MCF 10A (cell line): ENCODE results near the gene RBMY1A1. TPM values are rescaled to one million over a fixed set of nuclear protein-coding genes. Genes with fewer than 3 reads are reported as not detected.
"Not testable (repeated sequence)": the region's sequence is repeated elsewhere in the genome, so short reads cannot be mapped to it uniquely, and the experiment has no call there.

ENCODE experiments used
- Bru-seq: library from RNA; stranded (reverse); fragments of 400-500 nt; gene quantifications from one replicate; lab custom pipeline; 2021; lab: Mats Ljungman, UMichigan
- BruChase-seq, 2 experiments: library from RNA; stranded (reverse); fragments of 400-500 nt; gene quantifications; one replicate each; lab custom pipeline; 2021; lab: Mats Ljungman, UMichigan
- BruUV-seq: library from RNA; stranded (reverse); fragments of 400-500 nt; replicated peaks from 2 replicates; lab custom pipeline; 2021; lab: Mats Ljungman, UMichigan
- CTCF ChIA-PET: fragments of 300-600 bp; sonication (Branson Sonifier 250); formaldehyde crosslinking; extraction: SDS; loops from one replicate; lab custom pipeline; 2021; ENCODE audit warnings: antibody characterized with exemption, inconsistent platforms; lab: Yijun Ruan, JAX
- POLR2A ChIA-PET: fragments of 300-600, 350-650 bp; sonication (Branson Sonifier 250); formaldehyde crosslinking; extraction: SDS; loops from one replicate; lab custom pipeline; 2020; ENCODE audit warnings: antibody characterized with exemption, inconsistent platforms; lab: Yijun Ruan, JAX
- DNase-seq: peaks from one replicate; pipeline ENCODE4 v3.0.0-alpha.2; 2018; ENCODE audit not compliant: unreplicated experiment
- H3K27ac Mint-ChIP-seq: one replicate; pipeline ENCODE4 v1.8.0; 2022; ENCODE audit warnings: mild to moderate bottlenecking, low read depth, mixed read lengths; ENCODE audit not compliant: unreplicated experiment
- H3K27me3 Mint-ChIP-seq: one replicate; pipeline ENCODE4 v1.8.0; 2022; ENCODE audit warnings: mixed read lengths; ENCODE audit not compliant: insufficient read depth, unreplicated experiment
- H3K36me3 Mint-ChIP-seq: one replicate; pipeline ENCODE4 v1.8.0; 2022; ENCODE audit warnings: mild to moderate bottlenecking, moderate library complexity, mixed read lengths; ENCODE audit not compliant: insufficient read depth, unreplicated experiment
- H3K4me1 Mint-ChIP-seq: one replicate; pipeline ENCODE4 v1.8.0; 2022; ENCODE audit warnings: mixed read lengths; ENCODE audit not compliant: insufficient read depth, unreplicated experiment
- H3K4me3 Mint-ChIP-seq: one replicate; pipeline ENCODE4 v1.8.0; 2022; ENCODE audit warnings: mild to moderate bottlenecking, moderate library complexity, mixed read lengths; ENCODE audit not compliant: unreplicated experiment
- H3K9me3 Mint-ChIP-seq: one replicate; pipeline ENCODE4 v1.8.0; 2022; ENCODE audit warnings: mixed read lengths; ENCODE audit not compliant: unreplicated experiment
- intact Hi-C: fragments of 100-400 bp; cut with micrococcal nuclease; formaldehyde crosslinking; loops from 2 replicates; pipeline ENCODE4 v1.14.1; 2022
- long read RNA-seq: library from polyadenylated mRNA; stranded (forward); transcript quantifications from one replicate; pipeline ENCODE4 v2.0.0, GENCODE V29; 2022
- total RNA-seq: library from RNA; stranded (reverse); gene quantifications from 2 replicates; pipeline ENCODE4 v1.2.3, GENCODE V29; 2022
- TF ChIP-seq, protein P1 (sequence below): fragments of 200-600 bp; IDR thresholded peaks from one replicate; pipeline ENCODE4 v1.8.0; 2022; ENCODE audit warnings: antibody characterized with exemption, mild to moderate bottlenecking; ENCODE audit not compliant: unreplicated experiment

RBMY1A1 gene
- total RNA-seq = not detected in 2 replicates
- Bru-seq, nascent RNA = not detected
- not detected for BruChase-seq, experiment 1, labeled RNA remaining after a 6-hour chase
- not detected for BruChase-seq, experiment 2, labeled RNA remaining after a 2-hour chase
- long read RNA-seq = 0 reads

GRCh38 chrY:21534579-21534978 is at the start of gene RBMY1A1:
TSS of gene RBMY1A1 (plus strand) at chrY:21534879. CDS start at chrY:21536892, 2,013 bp downstream.
- H3K4me3 Mint-ChIP-seq, H3K9me3 Mint-ChIP-seq, H3K27me3 Mint-ChIP-seq, H3K27ac Mint-ChIP-seq, H3K4me1 Mint-ChIP-seq, DNase-seq, BruUV-seq, intact Hi-C loops, POLR2A ChIA-PET, H3K36me3 Mint-ChIP-seq, CTCF ChIA-PET: not testable (repeated sequence)

DNA sequence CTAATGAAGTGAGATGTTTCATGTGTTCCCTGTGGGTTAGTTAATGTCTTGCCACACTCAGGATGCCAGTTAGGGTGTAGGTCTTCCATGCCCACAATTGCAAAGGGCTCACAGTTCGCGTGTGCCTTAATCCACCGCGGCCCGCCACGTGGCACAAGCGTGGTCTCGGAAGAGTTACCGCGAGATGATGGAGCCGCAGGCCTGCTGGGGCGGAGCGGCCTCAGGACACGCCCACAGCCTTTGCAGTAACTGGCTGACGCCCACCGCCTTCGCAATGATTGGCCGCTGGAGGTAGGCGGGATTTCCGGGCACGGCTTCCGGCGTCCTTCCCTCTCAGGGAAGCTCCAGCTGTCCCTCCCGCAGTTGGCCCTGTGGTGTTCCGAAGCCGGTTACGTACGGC is 23.6 kb upstream of the RBMY1A1 start, which contains the start of gene RBMY1B:
Gene RBMY1B, plus strand, starts transcription at position 301 of the 400 bp plus-strand sequence. CDS start 2,013 bp downstream, outside the sequence.
- H3K4me1 Mint-ChIP-seq, intact Hi-C loops, CTCF ChIA-PET, H3K36me3 Mint-ChIP-seq, POLR2A ChIA-PET, H3K27ac Mint-ChIP-seq, H3K9me3 Mint-ChIP-seq, H3K27me3 Mint-ChIP-seq, H3K4me3 Mint-ChIP-seq, BruUV-seq, DNase-seq: not testable (repeated sequence)

DNA sequence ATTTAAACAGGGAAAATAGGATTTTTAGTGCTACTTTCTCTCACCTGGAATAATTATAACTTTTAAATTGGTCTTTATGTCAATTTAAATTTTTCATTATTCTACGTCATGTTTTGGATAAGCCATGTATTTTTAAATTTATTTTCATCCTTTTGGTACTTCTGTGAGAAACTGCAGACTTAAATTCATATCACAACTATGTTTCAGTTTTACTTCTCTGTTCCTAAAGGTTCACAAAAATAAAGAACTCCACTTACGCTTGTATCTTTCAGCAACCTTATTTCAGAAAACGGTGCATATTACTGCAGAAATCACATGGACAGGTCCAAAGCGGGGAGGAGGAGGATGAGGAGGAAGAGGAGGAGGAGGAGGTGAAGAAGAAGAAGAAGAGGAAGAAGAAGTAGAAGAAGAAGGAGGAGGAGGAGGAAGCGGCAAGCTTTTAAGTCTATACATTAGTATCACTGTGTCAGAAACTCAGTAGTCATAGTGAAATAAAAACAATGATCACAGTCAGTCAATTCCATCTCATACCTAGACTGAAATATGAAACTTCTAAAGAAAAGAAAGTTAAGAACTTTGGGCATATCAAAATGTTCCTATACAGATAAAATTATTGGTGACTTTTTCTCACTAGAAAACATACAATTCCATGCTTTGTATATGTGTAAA is 24.8 kb downstream of the RBMY1A1 start:
- intact Hi-C loops, H3K27ac Mint-ChIP-seq, H3K27me3 Mint-ChIP-seq, H3K4me1 Mint-ChIP-seq, POLR2A ChIA-PET, BruUV-seq, H3K9me3 Mint-ChIP-seq, CTCF ChIA-PET, H3K4me3 Mint-ChIP-seq, DNase-seq, H3K36me3 Mint-ChIP-seq: not testable (repeated sequence)

DNA sequence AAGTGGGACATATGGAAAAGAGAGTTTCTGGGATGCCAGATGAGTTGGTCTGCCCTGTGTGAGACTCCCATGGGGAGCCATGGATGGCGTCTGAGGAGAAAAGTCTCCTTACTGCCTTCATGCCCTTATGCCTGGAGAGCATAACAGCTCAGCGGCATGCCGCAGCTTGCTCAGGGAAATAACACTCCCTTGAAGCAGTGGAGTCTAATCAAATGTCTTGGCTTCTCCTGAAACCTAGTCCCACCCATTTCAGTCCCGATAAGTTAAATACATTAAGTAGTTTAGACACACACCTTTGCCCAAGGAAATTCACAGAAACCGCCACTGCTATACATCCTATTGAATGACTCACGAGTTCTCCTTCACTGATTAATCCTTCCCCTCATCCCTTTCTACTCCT is 50.8 kb downstream of the RBMY1A1 start:
- Mint-ChIP-seq H3K27me3 (no peaks in the 10 kb centered on the region), H3K9me3 (no peaks in the 10 kb centered on the region), H3K4me1 (no peaks in the 10 kb centered on the region), H3K4me3 (no peak overlapping the region), H3K36me3 (no peaks in the 10 kb centered on the region), H3K27ac (no peak overlapping the region)
- POLR2A ChIA-PET = no interaction called here
- CTCF ChIA-PET = no interaction called here
- TF ChIP-seq, protein P1, sequence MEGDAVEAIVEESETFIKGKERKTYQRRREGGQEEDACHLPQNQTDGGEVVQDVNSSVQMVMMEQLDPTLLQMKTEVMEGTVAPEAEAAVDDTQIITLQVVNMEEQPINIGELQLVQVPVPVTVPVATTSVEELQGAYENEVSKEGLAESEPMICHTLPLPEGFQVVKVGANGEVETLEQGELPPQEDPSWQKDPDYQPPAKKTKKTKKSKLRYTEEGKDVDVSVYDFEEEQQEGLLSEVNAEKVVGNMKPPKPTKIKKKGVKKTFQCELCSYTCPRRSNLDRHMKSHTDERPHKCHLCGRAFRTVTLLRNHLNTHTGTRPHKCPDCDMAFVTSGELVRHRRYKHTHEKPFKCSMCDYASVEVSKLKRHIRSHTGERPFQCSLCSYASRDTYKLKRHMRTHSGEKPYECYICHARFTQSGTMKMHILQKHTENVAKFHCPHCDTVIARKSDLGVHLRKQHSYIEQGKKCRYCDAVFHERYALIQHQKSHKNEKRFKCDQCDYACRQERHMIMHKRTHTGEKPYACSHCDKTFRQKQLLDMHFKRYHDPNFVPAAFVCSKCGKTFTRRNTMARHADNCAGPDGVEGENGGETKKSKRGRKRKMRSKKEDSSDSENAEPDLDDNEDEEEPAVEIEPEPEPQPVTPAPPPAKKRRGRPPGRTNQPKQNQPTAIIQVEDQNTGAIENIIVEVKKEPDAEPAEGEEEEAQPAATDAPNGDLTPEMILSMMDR = no peak
- no peak for DNase-seq
- intact Hi-C loops = no loop called here
- BruUV-seq = no TSS peak

GRCh38 chrY:21586454-21586853 is 51.8 kb downstream of the RBMY1A1 start:
- CTCF ChIA-PET, H3K4me1 Mint-ChIP-seq, BruUV-seq, intact Hi-C loops, H3K9me3 Mint-ChIP-seq, H3K4me3 Mint-ChIP-seq, DNase-seq, H3K27ac Mint-ChIP-seq, H3K36me3 Mint-ChIP-seq, POLR2A ChIA-PET, H3K27me3 Mint-ChIP-seq: not testable (repeated sequence)

DNA sequence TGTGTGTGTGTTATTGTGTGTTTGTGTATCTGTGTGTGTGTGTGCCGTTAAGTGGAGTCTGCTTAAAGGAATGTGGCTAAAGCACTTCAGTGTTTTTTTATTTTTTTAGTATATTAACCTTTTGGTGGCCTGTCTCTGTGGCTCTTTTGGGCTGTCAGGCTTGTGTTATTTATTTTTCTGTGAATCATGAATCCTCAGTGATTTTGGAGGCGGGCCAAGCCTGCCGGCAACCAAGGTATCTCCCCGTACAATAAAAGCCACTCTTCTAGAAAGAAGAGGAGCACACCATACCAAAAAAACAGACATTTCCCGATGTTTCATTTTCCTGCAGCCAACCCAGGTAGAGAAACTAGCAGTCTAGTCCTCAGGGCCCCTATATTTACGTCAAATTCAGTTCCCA is 57.4 kb downstream of the RBMY1A1 start:
- no peak for DNase-seq
- no peak overlapping the region for H3K27ac Mint-ChIP-seq
- CTCF ChIA-PET = no interaction called here
- H3K4me3 Mint-ChIP-seq = no peak overlapping the region
- no TSS peak for BruUV-seq
- H3K27me3 Mint-ChIP-seq = no peaks in the 10 kb centered on the region
- TF ChIP-seq, protein P1 = no peak
- POLR2A ChIA-PET = no interaction called here
- H3K9me3 Mint-ChIP-seq = no peaks in the 10 kb centered on the region
- H3K36me3 Mint-ChIP-seq = no peaks in the 10 kb centered on the region
- H3K4me1 Mint-ChIP-seq = no peaks in the 10 kb centered on the region
- intact Hi-C loops = no loop called here

GRCh38 chrY:21596287-21596686 is 61.6 kb downstream of the RBMY1A1 start:
- H3K9me3 Mint-ChIP-seq, CTCF ChIA-PET, H3K27ac Mint-ChIP-seq, H3K27me3 Mint-ChIP-seq, H3K36me3 Mint-ChIP-seq, H3K4me1 Mint-ChIP-seq, BruUV-seq, H3K4me3 Mint-ChIP-seq, POLR2A ChIA-PET, DNase-seq, intact Hi-C loops: not testable (repeated sequence)
